Activated CD4-positive, alpha-beta T cell treated with anti-CD3 and anti-CD28 coated beads, Interleukin-2, amount 50 U/mL, for 48 hours (primary cell): ENCODE results near the gene AXL.
"Not testable (repeated sequence)": the region's sequence is repeated elsewhere in the genome, so short reads cannot be mapped to it uniquely, and the experiment has no call there.

Experiments used
- DNase-seq, 2 experiments: peaks; one replicate each; pipeline ENCODE4 v3.0.0-alpha.2; 2020

The AXL gene

DNA sequence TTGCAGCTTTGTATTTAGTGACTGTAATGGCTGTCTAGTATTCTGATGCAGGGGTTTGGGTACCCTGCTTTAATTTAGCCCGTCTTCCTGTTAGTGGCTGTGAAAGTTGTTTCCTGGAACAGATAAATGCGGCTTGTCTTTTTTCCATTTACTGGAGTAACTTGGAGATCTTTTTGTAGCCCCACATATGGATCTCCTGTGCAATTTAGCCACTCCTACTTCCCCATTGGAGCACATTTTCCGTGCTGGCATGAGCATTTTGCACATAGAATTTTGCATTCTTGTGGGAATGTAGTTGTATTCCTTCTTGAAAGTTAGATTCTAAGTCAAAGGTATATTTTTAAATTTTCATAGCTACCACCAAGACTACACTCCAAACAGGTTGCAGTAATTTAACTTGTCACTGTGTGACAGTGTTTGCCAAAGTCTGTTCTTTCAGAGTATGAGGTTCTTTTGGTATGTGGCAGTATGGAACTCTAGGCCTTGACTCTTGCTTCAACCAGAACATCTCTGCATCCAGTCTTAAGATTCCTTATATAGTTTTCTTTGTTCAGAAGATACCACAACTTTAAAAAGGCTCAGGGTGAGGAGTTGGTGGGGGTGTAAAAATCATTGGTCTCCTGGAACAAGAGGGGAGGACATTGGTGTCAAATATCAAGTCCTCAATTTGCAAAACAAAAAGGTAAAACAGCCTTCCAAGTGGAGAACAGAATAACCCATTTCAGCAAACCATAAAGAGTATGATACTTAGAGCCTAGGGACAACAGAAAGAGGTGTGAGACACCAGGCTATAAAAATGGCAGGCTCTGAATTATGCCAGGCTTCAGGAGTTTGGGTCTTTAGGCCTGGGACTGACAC, 69.9 kb downstream of the AXL start:
- no peak for DNase-seq

DNA sequence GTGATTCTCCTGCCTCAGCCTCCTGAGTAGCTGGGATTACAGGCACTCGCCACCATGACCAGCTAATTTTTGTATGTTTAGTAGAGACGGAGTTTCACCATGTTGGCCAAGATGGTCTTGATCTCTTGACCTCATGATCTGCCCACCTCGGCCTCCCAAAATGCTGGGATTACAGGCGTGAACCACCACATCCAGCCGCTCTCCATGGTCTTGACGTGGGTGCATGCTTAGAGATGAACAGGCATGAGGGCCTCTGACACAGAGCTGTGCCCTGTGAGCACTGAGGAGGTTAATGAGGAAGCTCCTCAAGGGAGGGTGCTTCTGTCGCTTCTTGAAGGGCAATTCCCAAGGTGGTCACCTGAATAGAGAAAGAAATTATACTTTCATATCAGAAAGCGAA, 70.8 kb downstream of the AXL start:
- DNase-seq = not testable (repeated sequence)

DNA sequence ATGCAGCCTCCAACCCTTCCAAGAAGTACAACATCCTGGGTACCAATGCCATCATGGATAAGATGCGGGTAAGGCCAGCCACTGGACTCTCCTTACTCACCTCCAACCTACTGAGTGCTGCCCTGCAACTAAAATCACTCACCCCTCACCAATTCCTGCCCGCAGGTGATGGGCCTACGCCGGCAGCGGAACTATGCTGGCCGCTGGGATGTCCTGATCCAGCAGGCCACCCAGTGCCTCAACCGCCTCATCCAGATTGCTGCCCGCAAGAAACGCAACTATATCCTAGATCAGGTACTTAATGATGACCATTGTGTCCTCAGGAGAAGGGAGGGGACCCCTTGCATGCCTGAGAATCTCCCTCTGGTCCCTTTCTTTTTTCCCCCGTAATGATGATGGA, 75.4 kb downstream of the AXL start:
- DNase-seq = no peak

DNA sequence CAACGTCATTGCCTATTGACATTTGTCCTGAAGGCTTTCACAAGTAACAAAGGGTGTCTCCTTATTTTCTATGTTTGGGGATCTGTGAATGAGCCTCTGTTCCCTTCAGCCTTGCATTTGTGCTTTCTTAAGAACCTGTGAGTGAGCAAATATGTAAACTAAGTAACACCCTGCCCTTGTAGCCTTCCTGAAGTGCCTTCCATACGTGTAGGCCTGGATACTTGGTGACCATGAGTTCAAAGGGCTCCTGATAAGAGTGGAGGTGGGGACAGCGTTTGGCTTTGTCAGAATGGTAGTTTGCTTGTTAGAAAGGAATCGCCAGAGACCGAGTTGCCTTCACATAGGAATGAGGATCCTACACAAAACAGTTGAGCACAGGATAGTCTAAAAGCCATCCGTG, 76.5 kb downstream of the AXL start:
- DNase-seq = no peak

DNA sequence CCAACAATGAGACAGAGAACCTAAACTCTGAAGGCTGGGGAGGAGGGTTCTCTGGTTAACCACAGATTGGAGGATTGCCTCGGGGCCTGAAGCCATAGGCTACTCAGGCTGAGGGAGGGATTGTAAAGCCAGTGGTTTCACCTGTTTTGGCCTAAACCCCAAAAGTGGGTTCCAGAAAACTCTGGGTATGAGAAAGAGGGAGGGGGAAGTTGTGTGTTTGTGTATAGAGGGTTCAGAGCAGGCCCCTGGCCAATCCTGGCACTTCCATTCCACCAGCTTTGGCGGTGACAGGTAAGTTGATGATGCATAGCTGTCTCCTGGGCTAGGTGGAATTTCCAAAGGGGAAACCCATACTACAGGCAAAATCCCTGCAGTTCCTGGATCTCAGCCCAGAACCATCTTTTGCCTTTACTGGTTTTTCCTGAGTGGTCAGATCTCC, 77.4 kb downstream of the AXL start:
- DNase-seq = no peak

DNA sequence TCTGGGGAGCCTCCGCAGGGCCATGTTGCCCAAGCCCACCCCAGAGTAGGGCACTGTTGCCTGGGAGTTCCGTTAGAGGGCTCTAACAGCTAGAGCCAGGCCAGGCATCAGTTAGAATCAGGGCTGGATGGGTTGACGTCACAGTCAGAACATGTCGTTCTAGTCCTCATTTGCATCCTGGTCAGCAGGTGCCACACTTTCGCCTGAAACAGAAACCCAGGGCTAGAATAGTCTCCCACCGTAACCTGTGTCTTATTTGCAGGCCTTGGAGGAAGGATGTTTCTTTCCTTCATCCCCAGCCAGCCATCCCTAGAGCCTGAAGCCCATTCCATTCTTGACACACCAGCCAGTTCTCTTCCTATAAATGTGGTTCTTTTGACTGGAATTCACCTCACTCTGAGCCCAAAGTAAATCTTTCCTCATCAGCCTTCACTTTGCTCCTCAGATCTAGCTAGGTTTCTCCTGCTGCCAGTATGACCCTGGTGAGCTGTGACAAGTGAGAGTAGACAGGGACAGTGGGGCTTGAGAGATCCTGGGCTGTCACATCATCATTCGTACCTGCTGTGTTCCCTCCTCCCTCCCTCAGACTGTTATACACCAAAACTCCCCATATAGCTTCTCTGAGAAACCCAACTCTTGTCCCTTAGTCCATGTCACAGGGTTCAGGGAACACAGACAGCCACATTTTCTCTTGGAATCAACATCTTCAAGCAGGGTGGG, 78.8 kb downstream of the AXL start:
- DNase-seq = no peak

DNA sequence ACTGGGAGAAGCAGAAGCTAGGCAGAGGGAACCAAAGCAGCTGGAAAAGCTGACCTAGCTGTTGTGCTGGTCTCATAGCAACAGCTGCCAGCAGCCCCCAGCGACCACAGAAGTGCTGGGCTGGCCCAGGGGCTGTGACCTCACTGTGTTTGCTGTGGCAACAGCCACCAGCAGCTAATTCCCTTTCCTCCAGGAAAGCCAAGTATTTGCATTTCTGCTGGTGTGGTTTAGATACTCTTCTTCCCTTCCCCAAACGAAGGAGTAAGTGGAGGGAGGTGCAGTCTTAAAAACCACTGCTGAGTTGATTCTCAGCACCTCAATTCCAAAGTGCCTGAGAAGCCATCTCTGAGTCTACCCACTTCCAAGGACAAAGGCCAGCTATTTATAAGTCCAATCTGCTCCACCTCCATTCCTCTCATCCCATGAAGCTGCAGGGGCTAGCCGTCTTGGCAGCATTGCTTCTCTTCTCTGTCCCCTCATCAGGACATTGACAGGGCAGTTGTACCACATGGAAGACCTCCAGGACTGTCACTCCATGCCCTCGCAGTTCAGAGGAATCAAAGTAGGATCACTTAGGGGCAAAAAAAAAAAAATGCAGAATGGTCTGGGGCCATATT, 79.4 kb downstream of the AXL start:
- no peak for DNase-seq

DNA sequence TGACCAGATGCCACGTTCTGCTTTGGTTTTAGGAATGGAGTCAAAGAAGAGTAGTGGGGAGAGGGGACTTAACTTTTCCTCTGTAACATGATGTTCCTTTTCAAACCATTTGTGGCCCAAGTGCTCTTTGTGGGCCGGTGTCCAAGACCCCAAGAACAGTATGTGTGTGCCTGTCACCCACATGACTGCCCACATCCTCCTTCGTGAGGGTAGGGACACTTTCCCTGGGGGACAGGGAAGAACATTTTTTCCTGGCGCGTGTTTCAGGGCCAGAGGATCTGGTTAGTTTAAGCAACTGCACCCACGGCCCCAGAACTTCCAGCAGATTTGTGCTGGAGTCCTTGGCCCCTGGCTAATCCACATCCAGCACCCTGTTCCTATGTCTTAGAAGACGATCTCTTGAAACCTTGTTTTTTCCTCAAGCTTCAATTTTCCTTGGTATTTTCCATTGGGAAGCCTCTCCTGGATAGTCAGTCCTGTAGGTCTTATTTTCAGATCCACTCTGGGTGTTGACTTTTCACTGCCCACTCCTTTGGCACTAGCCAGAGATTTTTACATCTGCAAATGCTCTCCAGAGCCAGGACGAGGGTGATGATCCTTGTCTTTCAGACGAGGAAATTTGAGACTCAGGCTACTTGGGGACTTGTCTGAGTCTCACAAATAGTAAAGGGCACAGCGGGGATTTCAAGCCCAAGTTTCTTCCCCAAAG, 80.2 kb downstream of the AXL start:
- no peak for DNase-seq

DNA sequence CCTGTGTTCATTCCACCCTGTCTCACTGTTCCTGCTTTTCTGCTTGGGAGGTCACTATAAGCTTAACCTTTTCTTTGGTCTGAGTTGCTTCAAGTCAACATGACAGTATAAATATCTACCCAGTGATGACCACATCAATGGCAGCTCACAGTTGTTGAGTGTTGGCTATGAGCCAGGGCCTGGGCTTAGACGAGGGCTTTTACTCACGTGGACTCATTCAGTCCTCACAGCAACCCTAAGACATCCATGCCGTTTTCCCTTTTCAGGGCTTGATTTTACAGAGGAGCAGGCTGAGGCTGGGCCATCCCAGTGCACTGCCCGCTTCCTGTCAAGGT, 80.7 kb downstream of the AXL start:
- DNase-seq = no peak

DNA sequence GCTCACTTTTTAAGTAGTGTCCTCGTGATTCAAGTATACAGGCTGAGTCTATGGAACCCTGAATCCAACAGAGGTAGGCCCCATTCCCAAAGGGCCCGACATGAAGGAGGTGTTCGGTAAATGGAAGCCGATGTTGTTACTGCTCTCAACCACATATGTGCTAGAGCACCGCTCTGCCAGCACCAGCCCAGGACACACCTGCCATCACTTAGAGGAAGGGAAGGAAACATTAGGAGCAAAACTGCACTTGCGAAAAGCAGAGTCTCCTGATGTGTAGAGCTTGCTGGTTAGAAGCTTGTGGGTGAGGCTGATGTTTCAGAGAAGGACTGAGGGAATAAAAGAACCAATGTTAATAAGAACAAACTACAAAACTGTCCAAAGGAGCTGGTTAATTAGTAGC, 81.5 kb downstream of the AXL start:
- DNase-seq = no peak

DNA sequence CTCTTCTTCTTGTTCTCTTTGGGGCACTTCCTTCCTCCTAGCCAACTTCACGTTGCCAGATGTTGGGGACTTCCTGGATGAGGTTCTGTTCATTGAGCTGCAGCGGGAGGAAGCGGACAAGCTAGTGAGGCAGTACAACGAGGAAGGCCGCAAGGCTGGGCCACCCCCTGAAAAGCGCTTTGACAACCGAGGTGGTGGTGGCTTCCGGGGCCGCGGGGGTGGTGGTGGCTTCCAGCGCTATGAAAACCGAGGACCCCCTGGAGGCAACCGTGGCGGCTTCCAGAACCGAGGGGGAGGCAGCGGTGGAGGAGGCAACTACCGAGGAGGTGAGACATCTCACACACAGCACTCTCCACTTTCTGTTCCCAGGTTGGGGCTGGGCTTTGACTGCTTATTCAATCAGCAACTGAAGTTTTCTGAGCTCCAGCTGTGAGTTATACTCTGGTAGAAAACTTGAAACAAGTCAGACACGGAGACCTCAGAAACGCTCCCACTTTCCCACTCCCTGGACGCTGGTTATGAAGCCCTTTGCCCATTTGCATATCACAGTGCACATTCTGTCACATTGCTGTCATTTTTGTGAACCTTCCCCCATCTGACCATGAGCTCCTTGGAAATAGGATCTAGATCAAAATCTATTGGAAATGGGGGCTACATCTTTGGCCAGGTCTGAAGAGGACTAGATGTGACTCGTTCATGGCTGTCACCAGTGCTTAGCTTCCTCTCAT, 83.8 kb downstream of the AXL start:
- DNase-seq = peak; percentile 74 to 81

DNA sequence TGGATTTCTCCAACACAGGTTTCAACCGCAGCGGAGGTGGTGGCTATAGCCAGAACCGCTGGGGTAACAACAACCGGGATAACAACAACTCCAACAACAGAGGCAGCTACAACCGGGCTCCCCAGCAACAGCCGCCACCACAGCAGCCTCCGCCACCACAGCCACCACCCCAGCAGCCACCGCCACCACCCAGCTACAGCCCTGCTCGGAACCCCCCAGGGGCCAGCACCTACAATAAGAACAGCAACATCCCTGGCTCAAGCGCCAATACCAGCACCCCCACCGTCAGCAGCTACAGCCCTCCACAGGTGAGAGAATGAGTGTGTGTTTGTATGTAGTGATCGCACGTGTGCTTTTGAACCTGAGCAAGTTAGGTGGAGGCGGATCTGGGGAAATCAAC, 84.9 kb downstream of the AXL start:
- DNase-seq = no peak

DNA sequence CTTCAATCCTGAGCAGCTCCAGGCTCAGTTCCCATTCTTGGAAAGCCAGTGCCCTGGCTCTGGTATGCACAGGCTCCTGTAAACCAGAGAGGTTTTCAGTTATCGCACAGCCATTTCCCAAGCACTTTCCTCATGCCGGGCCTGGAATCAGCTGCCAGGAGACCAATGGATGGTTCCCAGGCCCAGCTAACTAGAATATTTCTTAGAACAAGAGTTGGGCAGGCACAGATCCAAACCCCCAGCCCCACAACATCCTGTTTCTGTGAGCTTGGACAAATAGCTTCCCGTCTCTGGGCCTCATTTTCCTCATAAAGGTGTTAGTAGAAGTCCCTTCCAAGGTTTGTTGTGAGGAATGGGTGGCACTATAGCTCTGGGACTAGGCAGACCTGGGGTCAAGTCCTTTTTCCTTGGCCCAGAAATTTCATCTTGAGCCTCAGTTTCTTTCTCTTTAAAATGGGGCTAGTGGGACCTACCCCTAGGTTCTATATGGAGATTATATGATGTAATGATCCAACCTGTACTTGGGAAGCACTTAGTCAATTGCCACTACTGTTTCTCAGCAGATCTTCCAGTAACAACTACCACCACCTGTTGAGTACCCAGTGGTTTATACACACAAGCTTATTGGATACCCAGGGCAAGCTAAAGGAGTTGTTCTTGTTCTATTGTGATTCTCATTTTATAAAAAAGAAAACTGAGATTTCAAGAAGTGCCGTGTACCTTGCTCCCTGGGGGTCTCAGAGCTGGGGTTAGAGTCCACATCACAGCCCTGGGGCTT, 85.9 kb downstream of the AXL start:
- DNase-seq = no peak

DNA sequence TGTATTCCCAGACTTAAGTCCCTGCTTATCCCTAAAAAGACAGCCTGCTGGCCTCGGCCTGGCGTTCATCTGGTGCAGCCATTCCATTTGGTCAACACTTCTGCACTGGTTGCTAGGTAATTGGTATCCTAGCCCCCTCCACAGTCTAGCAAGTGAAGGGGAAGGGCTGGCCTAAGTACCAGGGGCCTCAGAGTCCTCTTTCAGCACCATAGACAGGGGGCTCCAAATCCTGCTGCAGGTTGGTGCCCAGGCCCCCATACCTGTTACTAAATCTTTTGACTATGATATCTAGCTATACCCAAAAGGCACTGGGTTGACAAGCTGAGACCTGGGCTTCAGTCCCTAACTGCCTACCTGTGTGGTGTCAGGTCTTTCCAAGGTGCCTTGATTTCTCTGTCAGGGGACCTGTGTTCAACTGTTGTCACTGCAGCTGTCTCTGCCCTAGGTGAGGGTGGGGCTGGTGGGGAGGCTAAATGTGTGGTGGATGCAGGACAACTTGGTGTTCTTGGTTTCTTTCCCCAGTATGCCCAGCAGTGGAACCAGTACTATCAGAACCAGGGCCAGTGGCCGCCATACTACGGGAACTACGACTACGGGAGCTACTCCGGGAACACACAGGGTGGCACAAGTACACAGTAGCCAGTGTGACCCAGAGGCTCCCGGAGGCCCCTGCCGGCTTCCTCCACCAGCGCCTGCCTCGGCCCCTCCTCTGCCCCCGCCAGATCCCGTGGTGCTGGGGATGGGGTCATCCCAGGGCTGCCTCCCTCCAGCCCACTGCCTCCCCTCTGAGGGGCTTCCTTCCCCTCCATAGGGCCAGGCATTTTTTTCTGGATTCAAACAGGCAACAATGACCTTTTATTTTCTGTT, 87.1 kb downstream of the AXL start:
- no peak for DNase-seq

DNA sequence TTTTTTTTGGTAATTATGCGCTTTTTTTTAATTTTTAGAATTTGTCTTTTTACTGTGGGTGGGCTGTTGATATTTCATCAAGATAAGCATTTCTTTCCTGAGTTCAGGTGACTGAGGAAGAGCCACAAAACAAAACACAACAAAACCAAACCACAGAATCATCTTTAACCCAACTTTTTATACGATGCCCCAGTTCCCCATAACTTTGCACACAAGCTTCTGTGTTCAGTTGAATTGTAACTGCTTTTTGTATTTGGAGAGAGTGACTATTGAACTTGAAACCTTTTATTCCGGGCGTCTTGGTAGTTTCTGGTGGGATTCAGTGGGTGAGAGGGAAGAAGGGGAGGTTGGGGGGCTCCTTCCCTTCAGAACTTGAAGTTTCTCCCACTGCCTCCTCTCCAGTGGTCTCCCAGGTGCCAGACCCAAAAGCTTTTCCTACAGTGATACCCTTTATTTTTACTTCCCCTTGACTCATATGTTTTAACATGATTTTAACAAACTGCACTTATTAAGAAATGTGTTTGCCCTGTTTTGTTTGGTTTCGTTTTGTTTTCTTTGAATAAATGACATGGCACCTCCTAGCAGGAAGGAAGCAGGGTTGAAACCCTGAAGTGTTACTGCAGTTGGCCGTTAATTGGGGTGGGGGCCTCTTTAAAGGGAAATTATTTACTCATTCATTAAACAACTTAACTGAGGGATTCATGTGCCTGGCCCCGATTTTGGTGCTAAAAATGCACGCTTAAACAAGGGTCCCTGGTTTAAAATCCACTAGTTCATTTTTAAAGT, 88.3 kb downstream of the AXL start:
- DNase-seq = no peak

DNA sequence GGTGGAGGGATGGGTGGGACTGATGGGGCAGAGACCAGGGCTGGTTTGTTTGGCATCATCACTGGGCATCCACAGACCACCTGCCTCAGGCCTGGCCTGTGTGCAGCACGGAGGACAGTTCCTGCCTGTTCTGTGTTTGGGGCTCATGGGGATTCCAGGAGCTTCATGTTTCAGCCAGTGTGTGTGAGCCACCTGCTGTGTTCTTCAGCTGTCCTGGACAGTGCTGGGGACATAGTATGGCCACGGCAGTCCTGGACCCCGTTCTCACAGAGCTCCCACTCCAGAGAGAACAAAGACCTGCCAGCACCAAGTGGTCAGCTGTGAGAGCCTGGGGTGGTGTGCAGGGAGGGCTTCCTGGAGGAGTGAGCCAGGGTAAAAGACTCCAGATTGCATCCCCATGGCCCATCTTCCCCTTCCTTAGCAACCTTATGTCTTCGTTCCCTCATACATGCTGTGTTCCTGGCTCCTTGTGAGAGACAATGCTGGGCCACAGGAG, 89.0 kb downstream of the AXL start:
- DNase-seq = peak in 1 of 2 experiments; percentile 19

DNA sequence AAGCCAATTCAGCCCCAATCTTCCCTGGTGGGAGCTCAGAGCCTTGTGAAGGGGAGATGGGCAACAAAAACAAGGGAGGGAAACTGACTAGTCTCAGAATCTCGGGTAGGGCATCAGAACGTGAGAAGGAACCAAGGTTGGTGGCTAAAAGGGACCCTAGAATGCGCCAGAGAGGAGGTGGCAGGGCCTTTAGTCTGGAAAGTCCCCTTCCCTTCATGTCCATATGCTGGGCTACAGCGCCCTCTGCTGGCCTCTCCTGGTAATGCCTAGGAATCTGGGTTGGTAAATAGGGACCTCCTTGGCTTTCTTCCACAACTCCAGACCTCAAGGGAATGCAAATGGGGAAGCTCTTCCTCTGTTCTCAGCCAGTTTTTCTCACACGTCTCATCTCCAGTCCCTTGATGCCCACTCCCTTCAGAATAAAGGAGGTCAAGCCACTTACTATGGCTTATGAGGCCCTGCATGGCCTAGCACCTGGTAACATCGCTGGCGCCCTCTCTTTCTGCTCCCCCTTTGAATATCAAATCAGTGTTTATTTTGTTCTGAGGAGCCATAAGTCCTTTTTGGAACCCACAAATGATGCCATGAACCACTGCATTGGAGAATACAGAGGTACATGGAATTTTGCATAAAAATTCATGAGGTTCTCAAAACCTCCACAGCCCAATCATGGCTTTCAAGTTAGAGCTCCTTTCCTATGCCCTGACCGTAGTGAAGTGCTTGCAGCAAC, 89.6 kb downstream of the AXL start:
- DNase-seq = peak; percentile 98

DNA sequence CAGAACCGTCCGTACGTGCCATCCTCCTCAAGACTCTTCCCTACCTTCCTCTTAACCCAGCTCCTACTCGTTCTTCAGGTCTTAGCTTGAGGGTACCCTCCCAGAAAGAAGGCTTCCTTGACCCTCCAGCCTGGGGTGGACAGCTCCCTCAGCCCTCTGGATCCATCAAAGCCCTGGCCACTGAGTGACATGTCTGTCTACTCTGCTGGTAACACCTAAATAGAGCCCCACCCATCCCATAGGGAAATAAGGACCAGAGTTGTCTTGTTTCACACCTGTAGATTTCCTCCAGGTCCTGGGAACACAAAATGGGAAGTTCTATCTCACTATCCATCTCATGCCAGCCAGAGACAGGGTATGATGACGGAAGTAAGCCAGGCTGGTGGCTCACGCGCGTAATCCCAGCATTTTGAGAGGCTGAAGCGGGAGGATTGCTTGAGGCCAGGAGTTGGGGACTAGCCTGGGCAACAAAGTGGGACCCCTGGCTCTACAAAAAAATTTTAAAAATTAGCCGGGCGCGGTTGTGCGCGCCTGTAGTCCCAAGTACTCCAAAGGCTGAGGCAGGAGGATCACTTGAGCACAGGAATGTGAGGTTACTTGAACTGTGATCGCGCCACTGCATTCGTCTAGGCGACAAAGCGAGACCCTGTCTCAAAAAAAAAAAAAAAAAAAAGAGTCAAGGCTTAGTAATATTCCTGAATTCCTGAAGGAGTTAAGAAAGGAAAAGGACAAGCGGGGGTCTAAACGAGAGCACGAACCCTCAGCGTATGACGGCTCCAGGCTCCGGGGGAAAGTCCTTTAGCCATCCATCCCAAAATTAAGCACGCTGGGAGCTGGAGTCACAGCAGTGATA, 90.4 kb downstream of the AXL start:
- peak in 1 of 2 experiments; percentile 47 for DNase-seq
